H9 (cell line): Measurements from ENCODE around the gene RAB17. TPM values are rescaled to one million over a fixed set of nuclear protein-coding genes. Genes with fewer than 3 reads are reported as not detected.

Experiments
- DNase-seq: peaks from one replicate; pipeline ENCODE4 v3.0.0-alpha.2; 2017
- H2AFZ ChIP-seq: one replicate; pipeline ENCODE4 v1.6.1; 2013; ENCODE audit warnings: mild to moderate bottlenecking, low read length, control low read depth, moderate library complexity
- H2AK5ac ChIP-seq: 2 replicates; pipeline ENCODE4 v1.6.1; 2013; ENCODE audit warnings: low read length, control low read depth, mixed read lengths; ENCODE audit not compliant: insufficient read length
- H2BK120ac ChIP-seq: one replicate; pipeline ENCODE4 v1.6.1; 2013; ENCODE audit warnings: low read depth, mild to moderate bottlenecking, low read length, control low read depth, inconsistent platforms; ENCODE audit not compliant: poor library complexity, severe bottlenecking
- H2BK12ac ChIP-seq: 2 replicates; pipeline ENCODE4 v1.6.1; 2013; ENCODE audit warnings: low read length, control low read depth, mixed read lengths, low read depth; ENCODE audit not compliant: insufficient read length
- H2BK15ac ChIP-seq: 2 replicates; pipeline ENCODE4 v1.6.1; 2013; ENCODE audit warnings: low read depth, low read length, control low read depth
- H2BK20ac ChIP-seq: one replicate; pipeline ENCODE4 v1.6.1; 2013; ENCODE audit warnings: low read depth, mild to moderate bottlenecking, low read length, control low read depth, inconsistent platforms; ENCODE audit not compliant: poor library complexity, severe bottlenecking
- H2BK5ac ChIP-seq: 2 replicates; pipeline ENCODE4 v1.6.1; 2013; ENCODE audit warnings: low read length, control low read depth, mixed read lengths; ENCODE audit not compliant: insufficient read length
- H3K14ac ChIP-seq: 2 replicates; pipeline ENCODE4 v1.6.1; 2013; ENCODE audit warnings: low read length, control low read depth; ENCODE audit not compliant: insufficient read depth
- H3K18ac ChIP-seq: 2 replicates; pipeline ENCODE4 v1.6.1; 2013; ENCODE audit warnings: low read depth, mild to moderate bottlenecking, mixed read lengths, low read length, control low read depth; ENCODE audit not compliant: insufficient read length
- H3K23ac ChIP-seq: 2 replicates; pipeline ENCODE4 v1.6.1; 2013; ENCODE audit warnings: low read length, control low read depth, mixed read lengths, low read depth; ENCODE audit not compliant: insufficient read length
- H3K23me2 ChIP-seq: 2 replicates; pipeline ENCODE4 v1.6.1; 2013; ENCODE audit warnings: low read depth, mild to moderate bottlenecking, mixed read lengths, low read length, control low read depth; ENCODE audit not compliant: insufficient read length, poor library complexity, severe bottlenecking
- H3K27ac ChIP-seq: 2 replicates; pipeline ENCODE4 v1.5.1; 2013; ENCODE audit warnings: low read length, control low read depth, mixed read lengths, low read depth; ENCODE audit not compliant: insufficient read length
- H3K27me3 ChIP-seq: 2 replicates; pipeline ENCODE4 v1.6.1; 2013; ENCODE audit warnings: low read length, control low read depth, inconsistent platforms; ENCODE audit not compliant: insufficient read depth
- H3K4ac ChIP-seq: 2 replicates; pipeline ENCODE4 v1.6.1; 2013; ENCODE audit warnings: low read depth, mild to moderate bottlenecking, control low read depth, inconsistent platforms, low read length, moderate library complexity
- H3K4me1 ChIP-seq: 2 replicates; pipeline ENCODE4 v1.6.1; 2013; ENCODE audit warnings: low read length, control low read depth, inconsistent platforms; ENCODE audit not compliant: insufficient read depth
- H3K4me2 ChIP-seq: 2 replicates; pipeline ENCODE4 v1.6.1; 2013; ENCODE audit warnings: low read length, control low read depth, mixed read lengths; ENCODE audit not compliant: insufficient read length, insufficient read depth
- H3K56ac ChIP-seq: 2 replicates; pipeline ENCODE4 v1.6.1; 2013; ENCODE audit warnings: low read depth, mild to moderate bottlenecking, mixed read lengths, low read length, control low read depth; ENCODE audit not compliant: insufficient read length
- H3K79me1 ChIP-seq: 2 replicates; pipeline ENCODE4 v1.6.1; 2013; ENCODE audit warnings: low read depth, mild to moderate bottlenecking, moderate library complexity, low read length, control low read depth, inconsistent platforms; ENCODE audit not compliant: insufficient read depth, poor library complexity, severe bottlenecking
- H3K79me2 ChIP-seq: 2 replicates; pipeline ENCODE4 v1.6.1; 2013; ENCODE audit warnings: low read length, control low read depth, inconsistent platforms; ENCODE audit not compliant: insufficient read depth
- H3K9ac ChIP-seq: 2 replicates; pipeline ENCODE4 v1.6.1; 2013; ENCODE audit warnings: low read length, control low read depth, mixed read lengths; ENCODE audit not compliant: insufficient read length; ENCODE audit errors: extremely low read depth
- H3K9me3 ChIP-seq: one replicate; pipeline ENCODE4 v1.6.1; 2013; ENCODE audit warnings: low read depth, low read length, inconsistent platforms; ENCODE audit not compliant: control insufficient read depth
- H3T11ph ChIP-seq: one replicate; pipeline ENCODE4 v1.6.1; 2013; ENCODE audit warnings: mild to moderate bottlenecking, low read length, control low read depth, inconsistent platforms
- H4K20me1 ChIP-seq: one replicate; pipeline ENCODE4 v1.6.1; 2013; ENCODE audit not compliant: control insufficient read depth, insufficient read length, insufficient read depth
- H4K5ac ChIP-seq: 2 replicates; pipeline ENCODE4 v1.6.1; 2013; ENCODE audit warnings: low read depth, mild to moderate bottlenecking, mixed read lengths, low read length, control low read depth; ENCODE audit not compliant: insufficient read length
- H4K8ac ChIP-seq: replicated peaks from 2 replicates; pipeline ENCODE4 v1.6.1; 2013; ENCODE audit warnings: low read length, control low read depth, mixed read lengths, low read depth; ENCODE audit not compliant: insufficient read length
- H4K91ac ChIP-seq: 2 replicates; pipeline ENCODE4 v1.6.1; 2013; ENCODE audit warnings: low read depth, mild to moderate bottlenecking, moderate library complexity, mixed read lengths, low read length, control low read depth; ENCODE audit not compliant: insufficient read length
- H3K27ac Mint-ChIP-seq, 3 experiments: 2 replicates in 2 of 3; 3 replicates in 1 of 3; pipeline ENCODE4 v1.8.0; 2020 to 2021; ENCODE audit warnings: mixed read lengths in 3 of 3, mild to moderate bottlenecking in 1 of 3, moderate library complexity in 1 of 3
- H3K27me3 Mint-ChIP-seq: 2 replicates; pipeline ENCODE4 v1.8.0; 2021; ENCODE audit warnings: low read depth, mild to moderate bottlenecking, moderate library complexity, mixed read lengths
- H3K36me3 Mint-ChIP-seq, 3 experiments: 2 replicates in 2 of 3; 3 replicates in 1 of 3; pipeline ENCODE4 v1.8.0; 2020 to 2021; ENCODE audit warnings: low read depth in 3 of 3, mixed read lengths in 3 of 3; ENCODE audit not compliant: insufficient read depth in 1 of 3
- H3K4me1 Mint-ChIP-seq, 2 experiments: 2 replicates each; pipeline ENCODE4 v1.8.0; 2020; ENCODE audit warnings: mixed read lengths in 2 of 2
- H3K4me3 Mint-ChIP-seq, 2 experiments: 2 replicates in 1 of 2; 3 replicates in 1 of 2; pipeline ENCODE4 v1.8.0; 2020 to 2021; ENCODE audit warnings: mild to moderate bottlenecking in 2 of 2, mixed read lengths in 2 of 2, moderate library complexity in 1 of 2
- H3K9me3 Mint-ChIP-seq, 2 experiments: 2 replicates in 1 of 2; 3 replicates in 1 of 2; pipeline ENCODE4 v1.8.0; 2020; ENCODE audit warnings: mild to moderate bottlenecking in 2 of 2, mixed read lengths in 2 of 2, moderate library complexity in 1 of 2
- WGBS: extraction: QIAGEN DNeasy Blood & Tissue Kit; methylation state at CpG from one replicate; pipeline ENCODE4 v1.1.7; 2013; ENCODE audit warnings: missing lambda C conversion rate, low lambda C conversion rate, mixed read lengths; ENCODE audit not compliant: insufficient read length; ENCODE audit errors: extremely low coverage; 5-methylcytosine and 5-hydroxymethylcytosine counted together
- total RNA-seq: library from RNA; stranded (reverse); gene quantifications from 2 replicates; pipeline ENCODE4 v1.2.1, GENCODE V29; 2021
- TF ChIP-seq, protein P1 (sequence below): fragments of 200-600 bp; sonication (generic); conservative IDR thresholded peaks from 3 replicates; pipeline ENCODE4 v1.8.0; 2021; ENCODE audit warnings: antibody characterized with exemption, mild to moderate bottlenecking

RAB17 gene
- total RNA-seq, 1 experiment from 2014 or later: 31.9 TPM

DNA sequence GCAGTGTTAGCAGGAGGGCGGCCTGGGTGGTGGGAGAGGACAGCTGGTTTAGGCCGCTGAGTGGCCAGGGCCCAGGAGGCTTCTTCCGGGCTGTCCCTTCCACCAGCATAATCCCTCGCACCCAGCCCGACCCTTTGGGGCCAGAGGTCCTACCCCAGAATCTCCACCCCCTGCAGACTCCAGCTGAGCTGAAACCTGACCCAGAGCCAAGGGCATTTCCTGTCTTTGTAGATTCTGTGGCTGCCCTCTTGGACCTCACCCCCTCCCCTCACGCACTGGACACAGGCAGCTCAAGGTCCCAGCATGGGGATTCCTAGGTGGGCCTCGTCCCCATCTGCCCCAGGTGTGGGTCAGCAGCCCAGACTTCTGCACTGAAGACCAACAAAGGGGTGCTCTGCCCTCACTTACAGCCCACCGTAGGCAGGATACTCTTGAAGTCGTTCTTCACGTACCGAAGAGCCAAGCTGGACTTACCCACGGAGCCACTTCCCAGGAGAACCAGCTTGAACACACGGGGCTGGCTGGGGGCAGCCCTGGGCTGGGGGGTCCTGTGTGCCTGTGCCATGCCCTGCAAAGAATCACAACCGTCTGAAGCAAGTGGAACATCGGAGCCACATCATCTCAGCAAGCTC is 4.8 kb downstream of the RAB17 start:
- Histone ChIP-seq H3K56ac (no peak overlapping the region), H3K9ac (no peak overlapping the region), H2BK20ac (no peak overlapping the region), H3K4me1 (peaks cover 9% of the 10 kb centered on the region; the same call in 1 of the 2 replicates), H2AFZ (no peak overlapping the region), H3T11ph (no peak overlapping the region), H3K18ac (no peak overlapping the region), H4K8ac (no peak overlapping the region), H3K27me3 (no peaks in the 10 kb centered on the region), H4K20me1 (no peaks in the 10 kb centered on the region), H2BK15ac (no peak overlapping the region), H2AK5ac (no peak overlapping the region), H4K5ac (no peak overlapping the region), H3K4ac (no peak overlapping the region), H3K4me2 (no peak overlapping the region), H4K91ac (no peak overlapping the region), H3K23ac (no peak overlapping the region), H2BK5ac (no peak overlapping the region), H3K14ac (no peak overlapping the region), H2BK12ac (no peak overlapping the region), H3K23me2 (peaks cover 4% of the 10 kb centered on the region), H2BK120ac (no peak overlapping the region), H3K79me2 (peaks cover 37% of the 10 kb centered on the region; the same call in 1 of the 2 replicates), H3K9me3 (no peaks in the 10 kb centered on the region), H3K79me1 (peaks cover 5% of the 10 kb centered on the region), H3K27ac (no peak overlapping the region)
- H3K27me3 Mint-ChIP-seq: no peaks in the 10 kb centered on the region
- DNase-seq: no peak
- TF ChIP-seq, protein P1, sequence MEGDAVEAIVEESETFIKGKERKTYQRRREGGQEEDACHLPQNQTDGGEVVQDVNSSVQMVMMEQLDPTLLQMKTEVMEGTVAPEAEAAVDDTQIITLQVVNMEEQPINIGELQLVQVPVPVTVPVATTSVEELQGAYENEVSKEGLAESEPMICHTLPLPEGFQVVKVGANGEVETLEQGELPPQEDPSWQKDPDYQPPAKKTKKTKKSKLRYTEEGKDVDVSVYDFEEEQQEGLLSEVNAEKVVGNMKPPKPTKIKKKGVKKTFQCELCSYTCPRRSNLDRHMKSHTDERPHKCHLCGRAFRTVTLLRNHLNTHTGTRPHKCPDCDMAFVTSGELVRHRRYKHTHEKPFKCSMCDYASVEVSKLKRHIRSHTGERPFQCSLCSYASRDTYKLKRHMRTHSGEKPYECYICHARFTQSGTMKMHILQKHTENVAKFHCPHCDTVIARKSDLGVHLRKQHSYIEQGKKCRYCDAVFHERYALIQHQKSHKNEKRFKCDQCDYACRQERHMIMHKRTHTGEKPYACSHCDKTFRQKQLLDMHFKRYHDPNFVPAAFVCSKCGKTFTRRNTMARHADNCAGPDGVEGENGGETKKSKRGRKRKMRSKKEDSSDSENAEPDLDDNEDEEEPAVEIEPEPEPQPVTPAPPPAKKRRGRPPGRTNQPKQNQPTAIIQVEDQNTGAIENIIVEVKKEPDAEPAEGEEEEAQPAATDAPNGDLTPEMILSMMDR: no peak
- no peak overlapping the region for H3K4me3 Mint-ChIP-seq
- WGBS: no CpG with 5 or more reads among the region's 15 CpGs
- 0 out of 7 replicates have a peak overlapping the region, but pooled peaks of 1 of the 3 experiments have one; percentile 81 for H3K27ac Mint-ChIP-seq
- 0 out of 5 replicates have a peak, but pooled peaks cover 0 to 4% of the 10 kb centered on the region in 2 experiments for H3K9me3 Mint-ChIP-seq
- H3K4me1 Mint-ChIP-seq: peaks cover 64 to 76% of the 10 kb centered on the region in 2 experiments
- peaks cover 4 to 14% (median 11%) of the 10 kb centered on the region in 3 experiments for H3K36me3 Mint-ChIP-seq
